A673 (cell line): ENCODE data around the gene SNAPC2. TPM values are rescaled to one million over a fixed set of nuclear protein-coding genes. Genes with fewer than 3 reads are reported as not detected.

Source experiments
- BruUV-seq: library from RNA; stranded (reverse); fragments of 400-500 nt; replicated peaks from 2 replicates; lab custom pipeline; 2021; lab: Mats Ljungman, UMichigan
- CTCF ChIA-PET: fragments of 300-600 bp; sonication (Branson Sonifier 250); formaldehyde crosslinking; loops from one replicate; lab custom pipeline; 2022; ENCODE audit warnings: antibody characterized with exemption; lab: Charles Lee
- POLR2A ChIA-PET: fragments of 300-600 bp; sonication (Branson Sonifier 250); formaldehyde crosslinking; loops from one replicate; lab custom pipeline; 2022; ENCODE audit warnings: antibody characterized with exemption; ENCODE audit not compliant: low non-redundant PET; lab: Charles Lee
- DNase-seq: peaks from one replicate; pipeline ENCODE4 v3.0.0-alpha.2; 2015; ENCODE audit warnings: low spot score
- H3K27ac ChIP-seq: fragments of 200-600 bp; sonication (generic); 2 replicates; pipeline ENCODE4 v1.5.1; 2016; ENCODE audit warnings: mixed run types, low read depth, mild to moderate bottlenecking, mixed read lengths, antibody characterized with exemption, low read length; ENCODE audit not compliant: poor library complexity, severe bottlenecking
- H3K27me3 ChIP-seq: fragments of 200-600 bp; sonication (generic); replicated peaks from 2 replicates; pipeline ENCODE4 v1.6.1; 2017; ENCODE audit warnings: mixed run types, low read depth, mild to moderate bottlenecking, mixed read lengths, antibody characterized with exemption, low read length; ENCODE audit not compliant: insufficient read depth, poor library complexity
- H3K36me3 ChIP-seq: fragments of 200-600 bp; sonication (generic); 2 replicates; pipeline ENCODE4 v1.6.1; 2016; ENCODE audit warnings: mixed run types, mild to moderate bottlenecking, mixed read lengths, antibody characterized with exemption, low read length; ENCODE audit not compliant: insufficient read depth, poor library complexity, severe bottlenecking
- H3K4me1 ChIP-seq: fragments of 200-600 bp; sonication (generic); 2 replicates; pipeline ENCODE4 v1.6.1; 2017; ENCODE audit warnings: mixed run types, mild to moderate bottlenecking, mixed read lengths, antibody characterized with exemption, low read length; ENCODE audit not compliant: insufficient read depth, poor library complexity, severe bottlenecking
- H3K4me3 ChIP-seq: fragments of 200-600 bp; sonication (generic); 2 replicates; pipeline ENCODE4 v1.5.1; 2016; ENCODE audit warnings: low read depth, mixed run types, mild to moderate bottlenecking, mixed read lengths, low read length; ENCODE audit not compliant: poor library complexity, severe bottlenecking
- H3K9me3 ChIP-seq: fragments of 200-600 bp; sonication (generic); 2 replicates; pipeline ENCODE4 v1.6.1; 2016; ENCODE audit warnings: mixed run types, low read depth, mild to moderate bottlenecking, mixed read lengths, antibody characterized with exemption, low read length; ENCODE audit not compliant: poor library complexity, severe bottlenecking
- EZH2 ChIP-seq: fragments of 200-600 bp; sonication (generic); IDR thresholded peaks from 2 replicates; pipeline ENCODE4 v1.6.1; 2017; ENCODE audit warnings: borderline replicate concordance, low read depth, mild to moderate bottlenecking, mixed read lengths, antibody characterized with exemption, low read length; ENCODE audit not compliant: poor library complexity, severe bottlenecking
- intact Hi-C: fragments of 100-400 bp; cut with micrococcal nuclease; formaldehyde crosslinking; loops from one replicate; pipeline ENCODE4 v1.10.0; 2022; ENCODE audit not compliant: unreplicated experiment
- total RNA-seq: library from RNA; stranded (reverse); gene quantifications from 2 replicates; pipeline ENCODE4 v1.2.3, GENCODE V29; 2021
- TF ChIP-seq, protein P1 (sequence below): fragments of 300-800, 200-600 bp; sonication (generic); conservative IDR thresholded peaks from 2 replicates; pipeline ENCODE4 v1.5.1; 2017; ENCODE audit warnings: low read depth, mild to moderate bottlenecking, antibody characterized with exemption, low read length, moderate library complexity, mixed read lengths

SNAPC2 gene
- total RNA-seq, 1 experiment from 2014 or later, result 30.2 TPM

DNA sequence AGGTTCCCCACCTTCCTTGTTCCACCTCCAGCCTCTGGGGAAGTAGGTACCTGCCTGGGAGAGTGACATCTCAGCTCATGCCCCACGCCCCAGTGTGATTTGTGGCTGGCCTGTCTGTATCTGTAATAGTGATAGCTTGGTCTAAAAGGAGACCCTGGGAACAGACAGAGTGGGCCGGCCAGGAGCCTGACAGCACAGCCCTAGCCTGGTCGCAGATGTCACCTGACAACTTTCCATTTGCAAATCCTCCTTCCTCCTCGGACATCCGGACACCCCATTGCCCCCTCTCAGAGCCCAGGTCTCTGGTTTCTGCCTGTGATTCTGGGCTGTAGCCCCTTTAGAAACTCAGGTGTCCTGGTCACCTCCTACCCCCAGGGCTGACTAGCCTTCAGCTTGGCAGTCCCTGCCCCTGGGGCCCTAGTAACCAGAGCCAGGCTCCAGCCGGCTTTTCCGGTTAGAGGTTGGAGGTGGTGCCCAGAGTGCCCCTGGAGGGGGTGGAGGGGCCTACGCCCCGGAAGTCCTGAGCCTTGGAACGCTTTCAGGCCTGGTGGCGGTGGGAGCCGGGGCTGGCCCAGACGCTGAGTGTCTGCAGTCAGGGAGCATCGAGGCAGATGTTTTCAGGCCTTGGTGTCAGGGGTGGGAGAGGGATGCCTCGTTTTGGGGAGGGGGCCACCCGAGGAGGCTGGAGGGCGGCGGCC is 25.4 kb upstream of the SNAPC2 start:
- TF ChIP-seq, protein P1, sequence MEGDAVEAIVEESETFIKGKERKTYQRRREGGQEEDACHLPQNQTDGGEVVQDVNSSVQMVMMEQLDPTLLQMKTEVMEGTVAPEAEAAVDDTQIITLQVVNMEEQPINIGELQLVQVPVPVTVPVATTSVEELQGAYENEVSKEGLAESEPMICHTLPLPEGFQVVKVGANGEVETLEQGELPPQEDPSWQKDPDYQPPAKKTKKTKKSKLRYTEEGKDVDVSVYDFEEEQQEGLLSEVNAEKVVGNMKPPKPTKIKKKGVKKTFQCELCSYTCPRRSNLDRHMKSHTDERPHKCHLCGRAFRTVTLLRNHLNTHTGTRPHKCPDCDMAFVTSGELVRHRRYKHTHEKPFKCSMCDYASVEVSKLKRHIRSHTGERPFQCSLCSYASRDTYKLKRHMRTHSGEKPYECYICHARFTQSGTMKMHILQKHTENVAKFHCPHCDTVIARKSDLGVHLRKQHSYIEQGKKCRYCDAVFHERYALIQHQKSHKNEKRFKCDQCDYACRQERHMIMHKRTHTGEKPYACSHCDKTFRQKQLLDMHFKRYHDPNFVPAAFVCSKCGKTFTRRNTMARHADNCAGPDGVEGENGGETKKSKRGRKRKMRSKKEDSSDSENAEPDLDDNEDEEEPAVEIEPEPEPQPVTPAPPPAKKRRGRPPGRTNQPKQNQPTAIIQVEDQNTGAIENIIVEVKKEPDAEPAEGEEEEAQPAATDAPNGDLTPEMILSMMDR, result no peak
- TF ChIP-seq EZH2, result no peak
- Histone ChIP-seq H3K27me3 (no peaks in the 10 kb centered on the region), H3K4me1 (no peaks in the 10 kb centered on the region), H3K27ac (no peak overlapping the region), H3K4me3 (no peak overlapping the region), H3K36me3 (no peaks in the 10 kb centered on the region), H3K9me3 (no peaks in the 10 kb centered on the region)
- no TSS peak for BruUV-seq
- POLR2A ChIA-PET, result no interaction called here
- CTCF ChIA-PET, result no interaction called here
- intact Hi-C loops, result no loop called here
- no peak for DNase-seq

DNA sequence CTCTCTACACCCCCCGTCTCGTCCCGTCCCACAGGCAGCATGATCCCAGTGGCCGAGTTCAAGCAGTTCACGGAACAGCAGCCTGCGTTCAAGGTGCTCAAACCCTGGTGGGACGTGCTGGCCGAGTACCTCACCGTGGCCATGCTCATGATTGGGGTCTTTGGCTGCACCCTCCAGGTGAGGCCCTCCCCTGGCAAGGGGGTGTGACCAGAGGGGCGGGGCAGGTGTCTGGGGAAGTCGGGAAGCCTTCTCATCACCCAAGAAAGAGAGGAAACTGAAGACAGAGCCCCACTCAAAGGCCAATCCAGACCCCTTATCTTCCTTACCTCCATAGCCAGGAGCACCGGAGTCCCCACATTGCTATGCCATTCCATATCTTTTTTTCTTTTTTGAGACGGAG is 24.6 kb upstream of the SNAPC2 start:
- ChIA-PET POLR2A (no interaction called here), CTCF (no interaction called here)
- DNase-seq, result no peak
- Histone ChIP-seq H3K36me3 (no peaks in the 10 kb centered on the region), H3K4me3 (no peak overlapping the region), H3K27ac (no peak overlapping the region), H3K4me1 (no peaks in the 10 kb centered on the region), H3K27me3 (no peaks in the 10 kb centered on the region), H3K9me3 (no peaks in the 10 kb centered on the region)
- intact Hi-C loops, result no loop called here
- no TSS peak for BruUV-seq
- TF ChIP-seq EZH2, result no peak
- TF ChIP-seq, protein P1, result no peak

DNA sequence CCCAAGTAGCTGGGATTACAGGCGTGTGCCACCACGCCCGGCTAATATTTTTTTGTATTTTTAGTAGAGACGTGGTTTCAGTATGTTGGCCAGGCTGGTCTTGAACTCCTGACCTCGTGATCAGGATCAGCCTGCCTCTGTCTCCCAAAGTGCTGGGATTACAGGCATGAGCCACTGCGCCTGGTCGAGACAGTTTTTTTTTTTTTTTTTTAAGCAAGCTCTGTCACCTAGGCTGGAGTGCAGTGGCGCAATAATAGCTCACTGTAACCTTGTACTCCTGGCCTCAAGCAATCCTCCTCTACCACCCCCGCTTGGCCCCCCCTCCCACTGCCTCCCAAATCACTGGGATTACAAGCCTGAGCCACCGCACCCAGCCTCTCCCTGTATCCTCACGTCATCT is 22.8 kb upstream of the SNAPC2 start:
- Histone ChIP-seq H3K4me3 (no peak overlapping the region), H3K9me3 (no peaks in the 10 kb centered on the region), H3K4me1 (no peaks in the 10 kb centered on the region), H3K27me3 (no peaks in the 10 kb centered on the region), H3K27ac (no peak overlapping the region), H3K36me3 (no peaks in the 10 kb centered on the region)
- intact Hi-C loops, result no loop called here
- CTCF ChIA-PET, result interaction anchor here (0.7 kb wide), 1 partner anchor 28 kb away, joined by 8 read pairs; no protein-coding TSS in a partner anchor
- TF ChIP-seq, protein P1, result no peak
- TF ChIP-seq EZH2, result no peak
- BruUV-seq, result no TSS peak
- DNase-seq, result no peak
- POLR2A ChIA-PET, result interaction anchor here (0.7 kb wide), 1 partner anchor 23 kb away, joined by 8 read pairs; the partner anchor contains the start of gene SNAPC2
